Testis (tissue), 3 donors: ENCODE data around the gene BUB1. TPM values are rescaled to one million over a fixed set of nuclear protein-coding genes. Genes with fewer than 3 reads are reported as not detected.
A peak's percentile ranks its signal among the peaks of the same experiment; 100 is the strongest.

ENCODE experiments used
- DNase-seq: peaks from one replicate; pipeline ENCODE4 v3.0.0-alpha.2; 2019
- H3K27ac ChIP-seq, 2 donors: fragments of 200-600 bp; sonication (generic); one replicate each; pipeline ENCODE4 v1.5.1; 2019
- H3K27me3 ChIP-seq: fragments of 200-600 bp; sonication (generic); one replicate; pipeline ENCODE4 v1.5.1; 2019
- H3K36me3 ChIP-seq: fragments of 200-600 bp; sonication (generic); one replicate; pipeline ENCODE4 v1.5.1; 2017; ENCODE audit warnings: low read depth; ENCODE audit errors: missing control alignments
- H3K4me1 ChIP-seq: fragments of 200-600 bp; sonication (generic); one replicate; pipeline ENCODE4 v1.5.1; 2019
- H3K4me3 ChIP-seq, 2 donors: fragments of 200-600 bp; sonication (generic); one replicate each; pipeline ENCODE4 v1.5.1; 2017 to 2019
- H3K9me3 ChIP-seq: fragments of 200-600 bp; sonication (generic); one replicate; pipeline ENCODE4 v1.5.1; 2017
- POLR2A ChIP-seq: fragments of 450-650 bp; IDR thresholded peaks from one replicate; pipeline ENCODE4 v1.6.1; 2017; ENCODE audit warnings: antibody characterized with exemption, mild to moderate bottlenecking, moderate library complexity
- WGBS, 2 donors: methylation state at CpG; one replicate each; pipeline ENCODE4 v1.1.5; 2018; 5-methylcytosine and 5-hydroxymethylcytosine counted together
- intact Hi-C: fragments of 100-400 bp; cut with DNase I; formaldehyde crosslinking; loops from one replicate; pipeline ENCODE4 v1.15.1; 2023; ENCODE audit warnings: low total_unique reads
- polyA plus RNA-seq: library from polyadenylated mRNA; stranded (reverse); fragments of 350-450 nt; fragmentation: Illumina TruSeq; extraction: RNeasy Lipid Tissue Mini Kit (QIAGEN cat#74804); gene quantifications from one replicate; pipeline ENCODE4 v1.2.3, GENCODE V29; 2014; ENCODE audit warnings: low read depth, low replicate concordance; ENCODE audit not compliant: insufficient read depth
- total RNA-seq, 2 donors: library from RNA; depleted of rRNA; stranded (reverse); fragments of >200 nt; gene quantifications; one replicate each; pipeline ENCODE4 v1.2.3, GENCODE V29; 2016
- TF ChIP-seq, protein P1 (sequence below), 3 experiments: fragments of 450-650 bp in 2 of 3; fragments of 200-600 bp in 1 of 3; sonication (generic) in 1 of 3; IDR thresholded peaks; one replicate each; pipeline ENCODE4 v1.5.1; 2016 to 2019; ENCODE audit warnings: antibody characterized with exemption in 3 of 3, mild to moderate bottlenecking in 2 of 3, moderate library complexity in 1 of 3

Gene BUB1
- total and polyA plus RNA-seq, 3 donors from 2014 or later: 50.5 to 72.9 (median 70.0) TPM

DNA sequence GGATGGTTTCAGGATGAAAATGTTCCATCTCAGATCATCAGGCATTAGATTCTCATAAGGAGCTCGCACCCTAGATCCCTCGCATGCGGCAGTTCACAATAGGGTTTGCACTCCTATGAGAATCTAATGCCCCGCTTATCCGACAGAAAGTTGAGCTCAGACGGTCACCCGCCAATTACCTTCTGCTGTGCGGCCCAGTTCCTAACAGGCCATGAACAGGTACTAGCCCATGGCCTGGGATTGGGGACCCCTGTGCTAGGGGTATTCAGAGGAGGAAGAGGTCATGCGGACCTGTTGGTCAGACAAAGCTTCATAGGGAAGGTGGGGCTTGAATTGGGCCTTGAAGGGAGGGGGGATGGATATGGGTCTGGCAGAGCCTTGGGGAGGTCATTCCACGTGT lies 4.4 kb upstream of the BUB1 start:
- H3K27me3 ChIP-seq: no peaks in the 10 kb centered on the region
- peaks cover 10% of the 10 kb centered on the region for H3K4me1 ChIP-seq
- intact Hi-C loops: no loop called here
- H3K9me3 ChIP-seq: no peaks in the 10 kb centered on the region
- WGBS, 2 donors: 86 to 95% methylated on average over 5 to 10 of the region's 10 CpGs
- H3K36me3 ChIP-seq: no peaks in the 10 kb centered on the region
- no peak for DNase-seq
- TF ChIP-seq POLR2A: no peak
- TF ChIP-seq, protein P1, sequence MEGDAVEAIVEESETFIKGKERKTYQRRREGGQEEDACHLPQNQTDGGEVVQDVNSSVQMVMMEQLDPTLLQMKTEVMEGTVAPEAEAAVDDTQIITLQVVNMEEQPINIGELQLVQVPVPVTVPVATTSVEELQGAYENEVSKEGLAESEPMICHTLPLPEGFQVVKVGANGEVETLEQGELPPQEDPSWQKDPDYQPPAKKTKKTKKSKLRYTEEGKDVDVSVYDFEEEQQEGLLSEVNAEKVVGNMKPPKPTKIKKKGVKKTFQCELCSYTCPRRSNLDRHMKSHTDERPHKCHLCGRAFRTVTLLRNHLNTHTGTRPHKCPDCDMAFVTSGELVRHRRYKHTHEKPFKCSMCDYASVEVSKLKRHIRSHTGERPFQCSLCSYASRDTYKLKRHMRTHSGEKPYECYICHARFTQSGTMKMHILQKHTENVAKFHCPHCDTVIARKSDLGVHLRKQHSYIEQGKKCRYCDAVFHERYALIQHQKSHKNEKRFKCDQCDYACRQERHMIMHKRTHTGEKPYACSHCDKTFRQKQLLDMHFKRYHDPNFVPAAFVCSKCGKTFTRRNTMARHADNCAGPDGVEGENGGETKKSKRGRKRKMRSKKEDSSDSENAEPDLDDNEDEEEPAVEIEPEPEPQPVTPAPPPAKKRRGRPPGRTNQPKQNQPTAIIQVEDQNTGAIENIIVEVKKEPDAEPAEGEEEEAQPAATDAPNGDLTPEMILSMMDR (IDR thresholded peaks at IDR 0.05): no peak
- H3K27ac ChIP-seq: no peak overlapping the region
- no peak overlapping the region for H3K4me3 ChIP-seq

DNA sequence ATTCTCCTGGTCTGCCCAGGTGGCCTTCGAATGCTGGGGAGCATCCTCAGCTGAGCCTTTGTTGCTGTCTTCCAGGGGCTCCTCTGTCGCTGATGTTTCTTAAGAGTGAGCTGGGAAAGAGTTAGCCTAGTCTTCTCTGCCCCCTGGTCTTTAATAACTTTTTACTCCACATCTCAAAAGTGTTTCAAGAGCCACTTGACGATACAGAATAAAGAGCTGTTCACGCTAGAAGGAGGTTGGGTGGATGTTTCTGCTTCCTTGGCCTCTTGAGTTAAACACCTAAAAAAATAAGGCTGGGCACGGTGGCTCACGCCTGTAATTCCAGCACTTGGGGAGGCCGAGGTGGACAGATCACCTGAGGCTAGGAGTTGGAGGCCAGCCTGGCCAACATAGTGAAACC lies 2.8 kb upstream of the BUB1 start:
- H3K9me3 ChIP-seq: no peaks in the 10 kb centered on the region
- no peaks in the 10 kb centered on the region for H3K36me3 ChIP-seq
- intact Hi-C loops: no loop called here
- no peak for DNase-seq
- no peak for TF ChIP-seq POLR2A
- TF ChIP-seq, protein P1 (IDR thresholded peaks at IDR 0.05): no peak
- WGBS, 2 donors: 89 to 94% methylated on average over 7 of the region's 7 CpGs
- H3K27ac ChIP-seq: no peak overlapping the region
- peaks cover 12% of the 10 kb centered on the region for H3K4me1 ChIP-seq
- H3K4me3 ChIP-seq: no peak overlapping the region
- no peaks in the 10 kb centered on the region for H3K27me3 ChIP-seq

DNA sequence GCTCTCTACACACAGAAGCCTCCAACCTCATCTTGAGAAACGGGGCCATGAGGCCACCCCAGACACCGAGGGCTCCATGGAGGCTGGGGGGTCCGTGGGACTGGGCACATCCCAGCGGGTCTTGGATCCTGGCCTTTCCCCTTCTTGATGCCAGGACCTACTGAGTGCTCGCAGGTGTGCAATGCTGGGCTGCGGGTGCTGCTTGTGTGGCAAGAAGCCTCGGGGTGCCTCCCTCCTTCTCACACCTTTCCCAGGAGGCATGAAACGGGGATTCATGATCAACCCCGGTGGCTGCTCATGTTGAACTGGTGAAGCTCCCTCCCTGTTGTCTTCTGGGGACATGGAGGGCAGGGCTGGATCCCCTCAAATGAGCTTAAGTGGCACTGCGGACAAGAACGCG lies 2.0 kb upstream of the BUB1 start:
- 31 to 64% methylated on average over 7 to 12 of the region's 12 CpGs for WGBS, 2 donors
- Histone ChIP-seq H3K4me3 (no peak overlapping the region), H3K4me1 (peaks cover 12% of the 10 kb centered on the region), H3K27ac (peak overlapping the region; percentile 35 to 94), H3K9me3 (no peaks in the 10 kb centered on the region), H3K36me3 (no peaks in the 10 kb centered on the region), H3K27me3 (no peaks in the 10 kb centered on the region)
- TF ChIP-seq POLR2A: no peak
- TF ChIP-seq, protein P1 (IDR thresholded peaks at IDR 0.05): no peak
- intact Hi-C loops: no loop called here
- no peak for DNase-seq

DNA sequence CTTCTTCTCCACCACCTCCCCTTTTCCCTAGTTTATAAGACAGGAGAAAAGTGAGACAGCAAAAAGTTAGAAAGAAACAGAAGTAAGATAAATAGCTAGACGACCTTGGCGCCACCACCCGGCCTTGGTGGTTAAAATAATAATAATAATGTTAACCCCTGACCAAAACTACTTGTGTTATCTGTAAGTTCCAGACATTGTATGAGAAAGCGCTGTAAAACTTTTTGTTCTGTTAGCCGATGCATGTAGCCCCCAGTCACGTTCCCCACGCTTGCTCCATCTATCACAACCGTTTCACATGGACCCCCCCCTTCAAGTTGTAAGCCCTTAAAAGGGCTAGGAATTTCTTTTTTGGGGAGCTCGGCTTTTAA lies 1.5 kb upstream of the BUB1 start:
- H3K36me3 ChIP-seq: no peaks in the 10 kb centered on the region
- peak overlapping the region; percentile 94 to 98 for H3K27ac ChIP-seq
- DNase-seq: peak; percentile 63
- H3K9me3 ChIP-seq: no peaks in the 10 kb centered on the region
- H3K27me3 ChIP-seq: no peaks in the 10 kb centered on the region
- TF ChIP-seq POLR2A: no peak
- TF ChIP-seq, protein P1 (IDR thresholded peaks at IDR 0.05): no peak
- WGBS, 2 donors: 3 to 12% methylated on average over 9 of the region's 9 CpGs
- H3K4me3 ChIP-seq: peak overlapping the region; percentile 65 to 83
- H3K4me1 ChIP-seq: peaks cover 12% of the 10 kb centered on the region
- intact Hi-C loops: no loop called here
